Measurements from ENCODE around the gene SDK1.
"Not testable (repeated sequence)": the region's sequence is repeated elsewhere in the genome, so short reads cannot be mapped to it uniquely, and the experiment has no call there.

The SDK1 gene

GRCh38 chr7:3961857-3962503 lies 660.9 kb downstream of the SDK1 start:
- H3K27me3 ChIP-seq, result no peaks in the 10 kb centered on the region
- H3K4me3 ChIP-seq (ENCODE audit: low read depth, low read length), result no peak overlapping the region
- no peak for TF ChIP-seq CTCF (IDR thresholded peaks at IDR 0.05; ENCODE audit: low read depth, low read length)
- H3K9me3 ChIP-seq, result no peaks in the 10 kb centered on the region
- H3K4me1 ChIP-seq, result no peaks in the 10 kb centered on the region
- DNase-seq, result no peak
- no peaks in the 10 kb centered on the region for H3K36me3 ChIP-seq

GRCh38 chr7:3963768-3964167 lies 662.7 kb downstream of the SDK1 start:
- not testable (repeated sequence) for H3K27me3 ChIP-seq

GRCh38 chr7:3964980-3965606 lies 664.0 kb downstream of the SDK1 start:
- Histone ChIP-seq H3K27me3 (no peaks in the 10 kb centered on the region), H3K4me3 (ENCODE audit: low read depth, low read length) (no peak overlapping the region), H3K9me3 (no peaks in the 10 kb centered on the region), H3K36me3 (no peaks in the 10 kb centered on the region), H3K4me1 (no peaks in the 10 kb centered on the region)
- TF ChIP-seq CTCF (IDR thresholded peaks at IDR 0.05; ENCODE audit: low read depth, low read length), result no peak
- no peak for DNase-seq

More at GRCh38 chr7:3963768-3964167, 662.7 kb downstream of the SDK1 start:
- not testable (repeated sequence) for H3K4me1 ChIP-seq; H3K9me3 ChIP-seq; DNase-seq; H3K4me3 ChIP-seq (ENCODE audit: low read depth, low read length); H3K36me3 ChIP-seq

- H3K27me3 ChIP-seq, result no peaks in the 10 kb centered on the region
These were observed 664.8 kb downstream of the SDK1 start for GRCh38 chr7:3965794-3966395.

GRCh38 chr7:3968234-3968633 lies 667.2 kb downstream of the SDK1 start:
- Histone ChIP-seq H3K4me3 (ENCODE audit: low read depth, low read length) (no peak overlapping the region), H3K27me3 (no peaks in the 10 kb centered on the region), H3K4me1 (no peaks in the 10 kb centered on the region), H3K36me3 (no peaks in the 10 kb centered on the region), H3K9me3 (no peaks in the 10 kb centered on the region)
- DNase-seq, result no peak
- no peak for TF ChIP-seq CTCF (IDR thresholded peaks at IDR 0.05; ENCODE audit: low read depth, low read length)

More at GRCh38 chr7:3965794-3966395, 664.8 kb downstream of the SDK1 start:
- TF ChIP-seq CTCF (IDR thresholded peaks at IDR 0.05; ENCODE audit: low read depth, low read length), result no peak
- DNase-seq, result no peak
- no peak overlapping the region for H3K4me3 ChIP-seq (ENCODE audit: low read depth, low read length)
- no peaks in the 10 kb centered on the region for H3K4me1 ChIP-seq
- no peaks in the 10 kb centered on the region for H3K9me3 ChIP-seq
- H3K36me3 ChIP-seq, result no peaks in the 10 kb centered on the region

GRCh38 chr7:3969286-3969685 lies 668.2 kb downstream of the SDK1 start:
- TF ChIP-seq CTCF (IDR thresholded peaks at IDR 0.05; ENCODE audit: low read depth, low read length), result no peak
- Histone ChIP-seq H3K4me1 (no peaks in the 10 kb centered on the region), H3K9me3 (no peaks in the 10 kb centered on the region), H3K4me3 (ENCODE audit: low read depth, low read length) (no peak overlapping the region), H3K36me3 (no peaks in the 10 kb centered on the region), H3K27me3 (no peaks in the 10 kb centered on the region)
- no peak for DNase-seq
